GM12873 (cell line): ENCODE data around the gene CD14.

Experiments
- TF ChIP-seq, protein P1 (sequence below): IDR thresholded peaks from 2 replicates; pipeline ENCODE4 v1.5.1; 2012; ENCODE audit warnings: low read depth, mild to moderate bottlenecking, moderate library complexity, low read length, control low read depth; ENCODE audit not compliant: insufficient read depth; ENCODE audit errors: missing control alignments

The CD14 gene

DNA sequence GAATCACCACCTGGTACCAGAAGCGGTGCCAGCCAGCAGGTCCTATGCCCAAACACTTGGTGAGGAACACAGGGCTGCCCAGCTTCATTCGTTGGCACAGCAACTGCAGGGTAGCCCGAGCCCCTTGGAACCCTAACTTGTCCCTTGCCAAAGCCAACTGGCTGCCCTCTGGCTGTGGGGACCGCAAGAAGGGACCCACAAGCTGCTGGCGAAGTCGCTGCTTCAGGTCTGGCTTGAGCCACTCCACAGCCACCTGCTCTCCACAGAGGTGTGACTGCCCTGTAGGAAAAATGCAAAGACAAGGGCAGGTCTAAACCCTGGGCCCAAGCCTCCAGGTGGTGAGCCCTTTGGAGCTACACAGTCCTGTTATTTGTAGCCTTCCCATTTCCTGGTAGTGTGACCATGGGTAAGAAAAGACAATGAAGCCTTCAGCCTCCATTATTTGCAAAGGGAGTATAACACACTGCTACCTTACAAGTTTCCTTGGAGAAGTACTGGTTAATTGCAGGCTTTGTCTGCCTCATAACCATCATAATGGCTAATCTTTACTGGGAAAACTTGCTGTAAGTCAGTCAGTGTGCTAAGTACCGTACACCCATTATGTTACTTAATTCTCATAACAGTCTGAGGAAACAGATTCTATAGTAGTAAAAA, 38.6 kb upstream of the CD14 start:
- TF ChIP-seq, protein P1, sequence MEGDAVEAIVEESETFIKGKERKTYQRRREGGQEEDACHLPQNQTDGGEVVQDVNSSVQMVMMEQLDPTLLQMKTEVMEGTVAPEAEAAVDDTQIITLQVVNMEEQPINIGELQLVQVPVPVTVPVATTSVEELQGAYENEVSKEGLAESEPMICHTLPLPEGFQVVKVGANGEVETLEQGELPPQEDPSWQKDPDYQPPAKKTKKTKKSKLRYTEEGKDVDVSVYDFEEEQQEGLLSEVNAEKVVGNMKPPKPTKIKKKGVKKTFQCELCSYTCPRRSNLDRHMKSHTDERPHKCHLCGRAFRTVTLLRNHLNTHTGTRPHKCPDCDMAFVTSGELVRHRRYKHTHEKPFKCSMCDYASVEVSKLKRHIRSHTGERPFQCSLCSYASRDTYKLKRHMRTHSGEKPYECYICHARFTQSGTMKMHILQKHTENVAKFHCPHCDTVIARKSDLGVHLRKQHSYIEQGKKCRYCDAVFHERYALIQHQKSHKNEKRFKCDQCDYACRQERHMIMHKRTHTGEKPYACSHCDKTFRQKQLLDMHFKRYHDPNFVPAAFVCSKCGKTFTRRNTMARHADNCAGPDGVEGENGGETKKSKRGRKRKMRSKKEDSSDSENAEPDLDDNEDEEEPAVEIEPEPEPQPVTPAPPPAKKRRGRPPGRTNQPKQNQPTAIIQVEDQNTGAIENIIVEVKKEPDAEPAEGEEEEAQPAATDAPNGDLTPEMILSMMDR, result no peak

DNA sequence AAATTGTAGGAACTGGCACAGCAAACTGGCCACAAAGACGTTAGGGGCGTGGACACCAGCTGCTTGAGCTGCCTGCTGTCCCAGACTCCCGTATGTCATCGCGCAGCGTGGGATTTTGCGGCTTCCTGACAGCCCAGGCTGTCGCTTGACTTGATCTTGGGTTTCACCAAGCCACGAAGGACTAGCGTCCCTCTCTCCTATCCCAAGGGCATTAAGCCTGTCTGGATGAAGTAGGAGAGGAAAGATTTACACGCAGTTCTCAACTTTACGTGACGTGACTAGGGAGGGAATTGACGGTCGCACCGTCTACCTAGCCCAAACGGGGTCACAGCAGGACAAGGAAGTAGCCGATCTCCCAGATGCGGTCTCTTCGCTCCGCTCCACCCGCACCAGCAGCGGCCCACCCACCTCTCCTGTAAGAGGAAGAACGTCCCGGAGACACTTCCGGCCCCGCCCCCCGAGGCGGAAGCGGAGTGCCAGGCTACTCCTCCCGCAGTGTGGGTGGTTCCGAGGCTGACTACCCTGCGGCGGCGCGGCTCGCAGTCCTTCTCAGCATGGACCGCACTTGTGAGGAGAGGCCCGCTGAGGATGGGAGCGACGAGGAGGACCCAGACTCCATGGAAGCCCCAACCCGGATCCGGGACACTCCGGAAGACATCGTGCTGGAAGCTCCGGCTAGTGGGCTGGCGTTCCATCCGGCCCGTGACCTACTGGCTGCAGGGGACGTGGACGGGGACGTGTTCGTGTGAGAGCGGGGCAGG, 31.6 kb upstream of the CD14 start, which contains the start of gene WDR55:
TSS of gene WDR55 (plus strand) at position 546 of the 761 bp plus-strand sequence. CDS start at position 555, 9 bp downstream.
- TF ChIP-seq, protein P1, result no peak

DNA sequence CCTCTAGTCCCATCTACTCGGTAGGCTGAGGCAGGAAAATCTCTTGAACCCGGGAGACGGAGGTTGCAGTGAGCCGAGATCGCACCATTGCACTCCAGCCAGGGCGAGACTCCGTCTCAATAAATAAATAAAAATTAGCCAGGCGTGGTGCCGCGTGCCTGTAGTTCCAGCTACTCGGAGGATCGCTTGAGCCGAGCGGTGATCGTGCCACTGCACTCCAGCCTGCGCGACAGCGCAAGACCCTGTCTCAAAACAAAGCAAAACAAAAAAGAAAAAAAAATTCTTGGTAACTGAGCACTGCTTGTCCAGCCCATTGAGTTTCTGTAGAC, 31.0 kb upstream of the CD14 start:
- TF ChIP-seq, protein P1, result no peak

DNA sequence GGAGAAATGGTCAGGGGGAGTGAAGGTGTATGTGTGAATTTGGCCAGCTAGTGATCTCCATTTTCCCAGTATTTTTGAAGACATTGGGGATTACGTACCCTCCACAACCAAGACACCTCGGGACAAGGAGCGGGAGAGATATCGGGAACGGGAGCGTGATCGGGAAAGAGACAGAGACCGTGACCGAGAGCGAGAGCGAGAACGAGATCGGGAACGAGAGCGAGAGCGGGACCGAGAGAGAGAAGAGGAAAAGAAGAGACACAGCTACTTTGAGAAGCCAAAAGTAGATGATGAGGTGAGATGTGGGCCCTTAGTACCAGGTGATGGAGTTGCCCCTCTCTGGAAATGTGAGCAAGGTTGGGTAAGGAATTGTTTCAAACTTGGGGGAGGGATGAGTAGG, 25.9 kb upstream of the CD14 start:
- TF ChIP-seq, protein P1, result no peak

DNA sequence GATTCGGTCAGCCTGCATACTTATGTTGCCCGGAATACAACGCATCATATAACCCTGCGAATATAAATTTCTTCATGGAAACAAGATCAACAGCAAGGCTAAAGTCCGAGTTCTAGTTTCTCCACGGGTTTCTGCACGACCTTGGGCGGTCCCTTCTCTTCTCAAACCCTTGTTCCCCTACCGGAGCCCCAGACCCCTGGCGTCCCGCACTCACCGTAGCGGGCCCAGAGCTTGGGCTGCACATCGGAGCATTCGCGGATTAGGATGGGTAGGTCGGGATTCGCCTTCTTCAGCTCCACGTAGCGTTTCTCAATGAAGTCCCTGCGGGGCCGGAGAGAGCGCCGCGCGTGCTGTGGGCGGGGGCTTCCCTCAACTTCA, 14.1 kb upstream of the CD14 start:
- TF ChIP-seq, protein P1, result no peak

DNA sequence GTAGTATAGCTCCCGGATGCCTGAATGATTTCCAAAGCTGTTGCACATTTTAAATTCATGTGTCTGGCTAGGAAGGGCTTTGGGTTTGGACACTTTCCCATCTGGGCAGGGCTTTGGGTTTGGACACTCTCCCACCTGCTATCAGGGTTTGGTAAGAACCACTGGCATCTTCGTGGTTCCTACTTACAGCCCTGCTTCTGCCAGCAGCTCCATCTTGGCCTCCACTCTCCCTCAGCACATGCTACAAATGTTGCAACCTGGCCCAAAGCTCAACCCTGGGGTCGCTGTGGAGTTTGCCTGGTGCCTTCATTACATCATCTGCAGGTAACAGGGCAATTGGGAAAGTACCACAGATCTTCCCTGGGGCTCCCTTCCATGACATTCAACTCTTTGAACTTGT, 9.7 kb upstream of the CD14 start:
- TF ChIP-seq, protein P1, result no peak

DNA sequence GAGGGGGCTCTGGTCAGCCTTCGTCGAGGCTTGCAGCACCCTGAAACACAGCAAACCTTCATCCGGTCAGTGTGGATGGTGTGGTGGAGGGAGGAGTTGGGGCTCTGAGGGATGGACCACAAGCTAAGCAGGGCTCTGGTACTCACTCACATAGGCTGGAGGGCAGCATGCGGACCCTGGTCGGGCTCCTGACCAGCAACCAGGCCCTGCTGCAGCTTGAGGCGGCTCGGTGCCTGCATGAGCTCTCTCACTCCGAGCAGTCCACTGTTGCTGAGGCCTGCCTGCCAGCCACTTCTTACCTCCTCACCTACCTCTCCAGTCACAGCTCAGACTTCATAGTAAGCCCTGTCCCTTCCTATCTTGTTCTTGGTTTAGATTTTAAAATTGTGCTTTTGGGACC, 8.7 kb upstream of the CD14 start:
- TF ChIP-seq, protein P1, result no peak
